HCT116 (cell line): ENCODE results near the gene TH. TPM values are rescaled to one million over a fixed set of nuclear protein-coding genes. Genes with fewer than 3 reads are reported as not detected.

Experiments used
- ATAC-seq: fragments of 200-7000 bp; cut with Tn5 transposase; 2 replicates; pipeline ENCODE4 v1.9.1; 2020; ENCODE audit warnings: mild to moderate bottlenecking, moderate library complexity
- BruUV-seq: library from RNA; stranded (reverse); fragments of 400-500 nt; replicated peaks from 2 replicates; lab custom pipeline; 2021; lab: Mats Ljungman, UMichigan
- CTCF ChIA-PET: fragments of 300-600 bp; sonication (Branson Sonifier 250); formaldehyde crosslinking; loops from one replicate; lab custom pipeline; 2021; ENCODE audit warnings: antibody characterized with exemption; lab: Charles Lee
- POLR2A ChIA-PET: fragments of 300-600, 350-600 bp; sonication (Branson Sonifier 250); formaldehyde crosslinking; loops from one replicate; lab custom pipeline; 2021; ENCODE audit warnings: antibody characterized with exemption; lab: Charles Lee
- RAD21 ChIA-PET, 2 experiments: fragments of 300-600 bp; sonication (Branson Sonifier 250); formaldehyde crosslinking; loops; one replicate each; lab custom pipeline; 2023; ENCODE audit warnings: low total read pairs in 2 of 2; ENCODE audit not compliant: uncharacterized antibody in 2 of 2, unreplicated experiment in 2 of 2, low non-redundant PET in 1 of 2; lab: Charles Lee
- DNase-seq: peaks from one replicate; pipeline ENCODE4 v3.0.0-alpha.2; 2010; ENCODE audit warnings: low read depth, low spot score
- H2AFZ ChIP-seq: fragments of 200-600 bp; shearing (Covaris generic), sonication (generic); 2 replicates; pipeline ENCODE4 v1.6.1; 2017; ENCODE audit warnings: low read depth, mixed run types, mixed read lengths, antibody characterized with exemption, low read length; ENCODE audit not compliant: poor library complexity, severe bottlenecking
- H3K27ac ChIP-seq: 2 replicates; pipeline ENCODE4 v1.5.1; 2012; ENCODE audit warnings: low read depth, low read length
- H3K27me3 ChIP-seq: fragments of 200-600 bp; sonication (generic); 2 replicates; pipeline ENCODE4 v1.6.1; 2016; ENCODE audit warnings: mixed run types, low read length, mixed read lengths; ENCODE audit not compliant: insufficient read depth
- H3K36me3 ChIP-seq, 2 experiments: fragments of 200-500 bp in 1 of 2; fragments of 200-600 bp in 1 of 2; sonication (Bioruptor generic) in 1 of 2; sonication (generic) in 1 of 2; 2 replicates each; pipeline versions ENCODE4 v1.5.1 to v1.6.1; 2014 to 2016; ENCODE audit warnings: low read length in 2 of 2, inconsistent platforms in 1 of 2, mixed read lengths in 1 of 2, mixed run types in 1 of 2; ENCODE audit not compliant: insufficient read depth in 2 of 2, control insufficient read depth in 1 of 2
- H3K4me1 ChIP-seq, 2 experiments: fragments of 200-600 bp in 1 of 2; sonication (generic) in 1 of 2; 2 replicates each; pipeline versions ENCODE4 v1.5.1 to v1.6.1; 2012 to 2017; ENCODE audit warnings: low read length in 2 of 2, inconsistent platforms in 1 of 2, mild to moderate bottlenecking in 1 of 2, mixed read lengths in 1 of 2, mixed run types in 1 of 2, moderate library complexity in 1 of 2; ENCODE audit not compliant: insufficient read depth in 2 of 2, control insufficient read depth in 1 of 2
- H3K4me2 ChIP-seq: fragments of 200-600 bp; sonication (generic); 2 replicates; pipeline ENCODE4 v1.6.1; 2017; ENCODE audit warnings: mixed run types, low read length, mixed read lengths
- H3K4me3 ChIP-seq, 2 experiments: fragments of 200-600 bp in 1 of 2; sonication (generic) in 1 of 2; replicated peaks in 1 of 2; 2 replicates each; pipeline ENCODE4 v1.5.1; 2011 to 2016; ENCODE audit warnings: low read length in 2 of 2, control low read depth in 1 of 2, low read depth in 1 of 2, mild to moderate bottlenecking in 1 of 2, mixed read lengths in 1 of 2, mixed run types in 1 of 2
- H3K79me2 ChIP-seq: fragments of 200-600 bp; sonication (generic); 2 replicates; pipeline ENCODE4 v1.6.1; 2017; ENCODE audit warnings: mild to moderate bottlenecking, mixed run types, low read length, moderate library complexity, mixed read lengths; ENCODE audit not compliant: insufficient read depth
- H3K9ac ChIP-seq: fragments of 200-600 bp; sonication (generic); 2 replicates; pipeline ENCODE4 v1.6.1; 2016; ENCODE audit warnings: low read length, mixed read lengths
- H3K9me2 ChIP-seq: fragments of 200-600 bp; sonication (generic), shearing (Covaris generic); 2 replicates; pipeline ENCODE4 v1.6.1; 2017; ENCODE audit warnings: mixed run types, mild to moderate bottlenecking, moderate library complexity; ENCODE audit not compliant: insufficient read depth
- H3K9me3 ChIP-seq, 2 experiments: fragments of 200-500 bp in 1 of 2; fragments of 200-600 bp in 1 of 2; sonication (Bioruptor generic) in 1 of 2; sonication (generic) in 1 of 2; 2 replicates each; pipeline ENCODE4 v1.6.1; 2014 to 2017; ENCODE audit warnings: low read length in 2 of 2, mixed read lengths in 2 of 2, inconsistent platforms in 1 of 2, low read depth in 1 of 2, mild to moderate bottlenecking in 1 of 2, mixed run types in 1 of 2, moderate library complexity in 1 of 2; ENCODE audit not compliant: control insufficient read depth in 1 of 2, insufficient read depth in 1 of 2
- H4K20me1 ChIP-seq: fragments of 200-600 bp; sonication (generic), shearing (Covaris generic); 2 replicates; pipeline ENCODE4 v1.6.1; 2017; ENCODE audit warnings: mixed run types, mild to moderate bottlenecking, moderate library complexity; ENCODE audit not compliant: insufficient read depth
- ATF3 ChIP-seq: IDR thresholded peaks from 2 replicates; pipeline ENCODE4 v1.6.1; 2012
- CEBPB ChIP-seq: IDR thresholded peaks from 2 replicates; pipeline ENCODE4 v1.6.1; 2012; ENCODE audit warnings: low read depth
- CTCF ChIP-seq, 3 experiments: fragments of 200-600 bp in 1 of 3; sonication (generic) in 1 of 3; IDR thresholded peaks in 2 of 3; conservative IDR thresholded peaks in 1 of 3; 2 replicates each; pipeline ENCODE4 v1.5.1; 2012 to 2017; ENCODE audit warnings: low read depth in 2 of 3, low read length in 2 of 3, antibody characterized with exemption in 1 of 3, borderline replicate concordance in 1 of 3, control low read depth in 1 of 3, mild to moderate bottlenecking in 1 of 3, mixed read lengths in 1 of 3, mixed run types in 1 of 3, moderate library complexity in 1 of 3; ENCODE audit not compliant: insufficient read depth in 1 of 3
- ELF1 ChIP-seq: IDR thresholded peaks from 2 replicates; pipeline ENCODE4 v1.6.1; 2012; ENCODE audit warnings: low read depth, borderline replicate concordance
- JUND ChIP-seq: IDR thresholded peaks from 2 replicates; pipeline ENCODE4 v1.6.1; 2012
- POLR2A ChIP-seq: IDR thresholded peaks from 2 replicates; pipeline ENCODE4 v1.7.0; 2011; ENCODE audit warnings: borderline replicate concordance; ENCODE audit not compliant: insufficient read depth, insufficient read length; ENCODE audit errors: extremely low read depth
- POLR2AphosphoS5 ChIP-seq: IDR thresholded peaks from 2 replicates; pipeline ENCODE4 v1.6.1; 2011; ENCODE audit warnings: mild to moderate bottlenecking, low read depth, low read length, moderate library complexity
- RAD21 ChIP-seq: IDR thresholded peaks from 2 replicates; pipeline ENCODE4 v1.6.1; 2012; ENCODE audit warnings: low read depth, mild to moderate bottlenecking
- REST ChIP-seq: IDR thresholded peaks from 2 replicates; pipeline ENCODE4 v1.6.1; 2012; ENCODE audit warnings: low read depth
- SP1 ChIP-seq: IDR thresholded peaks from 2 replicates; pipeline ENCODE4 v1.6.1; 2012; ENCODE audit warnings: low read depth
- SRF ChIP-seq: IDR thresholded peaks from 2 replicates; pipeline ENCODE4 v1.6.1; 2012; ENCODE audit warnings: low read depth
- ZFX ChIP-seq: fragments of 450-650 bp; IDR thresholded peaks from 2 replicates; pipeline ENCODE4 v1.6.1; 2017
- intact Hi-C: fragments of 100-400 bp; cut with micrococcal nuclease; formaldehyde crosslinking; loops from 2 replicates; pipeline ENCODE4 v1.10.0; 2022
- total RNA-seq: library from RNA; stranded (reverse); gene quantifications from one replicate; pipeline ENCODE4 v1.2.1, GENCODE V29; 2021; ENCODE audit not compliant: unreplicated experiment

TH gene
- total RNA-seq, 1 experiment from 2014 or later, result not detected

DNA sequence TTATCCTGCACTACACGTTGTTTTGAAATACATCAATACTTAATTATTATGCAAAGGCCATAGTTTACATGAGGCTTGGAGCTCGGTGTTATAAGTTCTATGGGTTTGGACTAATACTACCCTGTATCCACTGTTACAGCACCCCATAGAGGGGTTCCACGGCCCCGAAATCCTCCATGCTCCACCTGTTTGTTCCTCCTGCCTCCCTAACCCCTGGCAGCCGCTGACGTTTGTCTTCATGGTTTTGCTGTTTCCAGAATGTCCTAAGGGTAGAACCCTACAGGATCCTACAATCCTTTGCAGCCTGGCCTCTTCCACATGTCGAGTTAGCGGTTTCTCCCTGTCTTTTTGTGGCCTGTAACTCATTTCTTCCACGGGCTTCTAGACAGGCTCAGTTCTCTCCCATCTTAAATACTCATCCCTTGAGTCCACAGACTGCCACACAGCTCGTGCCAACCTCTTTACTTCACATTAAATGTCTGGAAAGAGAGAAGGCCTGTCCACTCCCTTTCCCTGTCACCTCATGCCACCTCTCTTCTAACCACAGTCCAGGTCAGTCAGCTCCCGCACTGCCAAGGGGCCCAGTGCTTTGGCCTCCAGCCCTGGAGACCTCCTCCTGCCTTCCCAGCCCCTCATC lies 42.4 kb upstream of the TH start:
- Histone ChIP-seq H3K9me2 (no peaks in the 10 kb centered on the region), H3K4me1 (peaks cover 13 to 17% of the 10 kb centered on the region in 2 experiments), H2AFZ (no peak overlapping the region), H3K27ac (no peak overlapping the region), H3K79me2 (no peaks in the 10 kb centered on the region), H3K4me3 (no peak overlapping the region), H3K27me3 (no peaks in the 10 kb centered on the region), H4K20me1 (no peaks in the 10 kb centered on the region), H3K4me2 (no peak overlapping the region), H3K9me3 (no peaks in the 10 kb centered on the region), H3K9ac (no peak overlapping the region), H3K36me3 (no peaks in the 10 kb centered on the region)
- intact Hi-C loops, result no loop called here
- ChIA-PET CTCF (no interaction called here), POLR2A (no interaction called here), RAD21 (no interaction called here)
- TF ChIP-seq JUND, result no peak
- TF ChIP-seq CEBPB, result no peak
- TF ChIP-seq POLR2A, result no peak
- TF ChIP-seq SP1, result no peak
- no peak for TF ChIP-seq REST
- TF ChIP-seq ELF1, result no peak
- TF ChIP-seq ZFX, result no peak
- no TSS peak for BruUV-seq
- ATAC-seq, result no peak
- no peak for DNase-seq

DNA sequence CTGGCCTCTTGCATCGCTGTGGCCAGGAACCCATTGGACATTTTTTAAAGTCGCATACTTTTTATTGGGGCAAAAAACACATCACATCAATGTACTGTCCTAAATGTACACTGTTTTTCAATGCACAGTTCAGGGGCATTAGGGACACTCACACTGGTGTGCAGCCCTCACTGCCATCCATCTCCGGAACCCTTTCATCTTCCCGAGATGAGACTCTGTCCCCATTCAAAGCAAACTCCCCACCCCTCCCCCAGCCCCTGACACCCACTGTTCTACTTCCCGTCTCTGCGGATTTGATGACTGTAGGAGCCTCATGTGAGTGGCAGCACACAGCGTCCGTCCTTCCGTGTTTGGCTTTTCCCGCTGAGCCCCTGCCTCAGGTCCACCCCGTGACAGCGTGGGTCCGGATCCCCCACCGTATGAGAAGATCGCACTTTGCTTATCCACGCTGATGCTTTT lies 41.8 kb upstream of the TH start:
- H3K4me2 ChIP-seq, result no peak overlapping the region
- no peaks in the 10 kb centered on the region for H3K36me3 ChIP-seq
- RAD21 ChIA-PET, result no interaction called here
- no TSS peak for BruUV-seq
- no peak overlapping the region for H3K4me3 ChIP-seq
- H2AFZ ChIP-seq, result no peak overlapping the region
- no peaks in the 10 kb centered on the region for H3K27me3 ChIP-seq
- no peak for DNase-seq
- H3K9me2 ChIP-seq, result no peaks in the 10 kb centered on the region
- no peaks in the 10 kb centered on the region for H3K79me2 ChIP-seq
- no peaks in the 10 kb centered on the region for H3K9me3 ChIP-seq
- peaks cover 13 to 17% of the 10 kb centered on the region in 2 experiments for H3K4me1 ChIP-seq
- no peaks in the 10 kb centered on the region for H4K20me1 ChIP-seq
- no peak overlapping the region for H3K27ac ChIP-seq
- POLR2A ChIA-PET, result no interaction called here
- CTCF ChIA-PET, result no interaction called here
- no peak overlapping the region for H3K9ac ChIP-seq
- intact Hi-C loops, result no loop called here
- ATAC-seq, result no peak
- TF ChIP-seq ATF3 (no peak), SRF (no peak), CTCF (IDR thresholded peaks at IDR 0.05 in 2 of 3, conservative IDR thresholded peaks at IDR 0.05 in 1 of 3; ENCODE audit: borderline replicate concordance in 1 of 3, insufficient read depth in 1 of 3, low read depth in 2 of 3, low read length in 2 of 3) (no peak), POLR2AphosphoS5 (no peak), ELF1 (no peak), ZFX (no peak), POLR2A (no peak), RAD21 (no peak)
